Measurements from ENCODE around the gene CKS1B.
A peak's percentile ranks its signal among the peaks of the same experiment; 100 is the strongest.

The CKS1B gene

DNA sequence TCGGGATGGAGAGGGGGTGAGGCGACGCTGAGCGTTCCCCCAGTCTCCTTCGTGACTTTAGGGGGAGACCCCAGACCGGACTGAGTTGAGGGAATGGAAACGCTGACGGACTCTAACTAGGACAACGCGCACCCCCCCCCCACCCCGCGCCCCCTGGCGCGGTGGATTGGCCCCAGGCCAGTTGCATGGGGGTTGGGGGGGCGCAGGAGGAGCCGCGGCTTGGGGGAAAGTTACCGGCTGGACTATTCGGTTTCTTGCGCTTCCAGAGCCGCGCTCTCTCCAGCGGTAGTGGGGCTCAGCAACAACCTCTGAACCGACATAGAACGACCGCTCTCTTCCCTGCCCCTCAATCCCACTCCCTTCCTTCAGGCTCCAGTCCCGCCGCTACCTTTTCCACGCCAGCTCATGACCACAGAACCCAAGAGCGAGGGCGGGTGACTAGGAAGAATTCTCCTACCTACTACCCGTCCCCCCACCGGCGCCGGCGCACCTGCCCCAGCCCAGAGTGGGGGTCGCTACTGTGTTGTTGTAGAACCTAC, 28.8 kb downstream of the CKS1B start:
- DNase-seq, result no peak

GRCh38 chr1:155003766-155004351, 29.4 kb downstream of the CKS1B start:
- DNase-seq, result no peak

DNA sequence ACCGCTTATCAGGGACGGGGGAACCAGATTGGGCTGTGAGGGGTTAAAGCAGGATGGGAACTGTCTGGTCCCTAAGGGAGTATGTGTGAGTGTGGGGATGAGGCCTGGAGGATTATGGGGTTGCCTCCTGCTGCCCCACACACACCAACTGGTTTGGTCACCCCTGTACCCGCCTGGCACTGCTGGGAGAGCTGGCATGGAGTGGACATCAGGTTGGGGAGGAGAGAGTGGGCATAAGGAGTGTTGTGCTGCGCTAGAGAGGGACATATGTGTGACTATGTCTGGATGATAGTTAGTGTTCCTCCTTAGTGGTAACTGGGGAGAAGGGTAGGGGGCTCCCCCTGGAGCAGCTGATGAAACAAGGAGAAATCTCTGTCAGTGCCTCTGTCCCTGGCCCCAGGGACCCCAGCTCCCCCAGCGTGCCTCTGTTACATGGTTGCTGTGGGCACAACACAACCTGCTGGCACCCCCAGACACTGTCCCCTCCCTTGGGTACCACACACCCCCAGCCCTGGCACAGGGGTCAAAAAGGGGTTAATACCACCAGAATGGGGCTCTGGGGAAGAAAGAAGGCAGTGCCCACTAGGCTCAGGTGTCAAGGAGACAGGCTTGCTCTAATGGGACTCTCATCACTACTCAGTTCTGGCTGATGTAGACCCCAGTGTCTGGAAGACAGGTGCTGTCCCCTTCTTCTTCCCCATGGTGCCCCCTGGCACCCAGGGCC, 30.0 kb downstream of the CKS1B start:
- no peak for DNase-seq

DNA sequence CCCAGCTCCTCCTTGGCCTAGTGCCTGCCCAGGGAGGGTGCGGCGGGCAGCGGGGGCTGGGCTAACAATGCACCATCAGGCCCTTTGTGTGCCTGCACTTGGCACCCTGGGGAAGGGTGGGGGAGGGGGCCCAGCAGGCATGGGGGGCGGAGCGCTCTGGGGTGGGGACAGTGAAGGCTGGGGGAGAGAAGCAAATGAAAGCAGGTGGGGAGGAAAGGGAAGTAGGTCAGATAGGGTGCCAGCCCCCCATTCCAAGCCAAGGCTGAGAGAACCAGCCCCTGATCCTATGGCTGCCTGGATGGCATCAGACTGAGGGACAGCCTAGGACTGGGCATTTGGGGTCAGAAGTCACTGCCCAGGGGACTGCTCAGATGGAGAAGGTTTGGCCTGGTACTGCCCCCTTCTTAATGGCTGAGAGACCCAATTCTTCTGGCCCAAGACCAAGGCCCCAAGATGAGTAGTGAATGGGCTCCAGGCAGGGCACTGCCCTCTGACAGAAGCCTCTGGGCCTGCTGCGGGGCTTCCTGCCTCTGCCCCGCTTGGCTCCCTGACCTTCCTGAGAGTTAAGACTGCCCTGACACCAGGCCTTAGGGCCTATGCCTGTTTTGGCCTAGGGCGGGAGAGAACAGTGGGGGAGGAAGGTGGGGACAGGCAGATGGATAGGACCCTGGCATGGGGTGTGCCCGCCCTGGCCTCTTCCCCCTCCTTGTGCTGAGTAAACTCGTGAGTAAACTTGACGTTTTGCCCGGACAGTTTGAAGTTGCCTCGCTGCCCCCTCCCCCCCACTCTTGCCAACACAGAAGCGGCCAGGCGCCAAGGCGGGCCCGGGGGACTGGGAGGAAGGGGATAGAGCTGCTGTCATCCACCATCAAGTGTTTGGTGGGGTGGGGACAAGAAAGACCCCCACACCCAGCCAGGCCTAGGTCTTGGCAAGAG, 30.9 kb downstream of the CKS1B start:
- DNase-seq, result no peak

- DNase-seq, result peak; percentile 20
These were observed 32.2 kb downstream of the CKS1B start for GRCh38 chr1:155006601-155007101.

DNA sequence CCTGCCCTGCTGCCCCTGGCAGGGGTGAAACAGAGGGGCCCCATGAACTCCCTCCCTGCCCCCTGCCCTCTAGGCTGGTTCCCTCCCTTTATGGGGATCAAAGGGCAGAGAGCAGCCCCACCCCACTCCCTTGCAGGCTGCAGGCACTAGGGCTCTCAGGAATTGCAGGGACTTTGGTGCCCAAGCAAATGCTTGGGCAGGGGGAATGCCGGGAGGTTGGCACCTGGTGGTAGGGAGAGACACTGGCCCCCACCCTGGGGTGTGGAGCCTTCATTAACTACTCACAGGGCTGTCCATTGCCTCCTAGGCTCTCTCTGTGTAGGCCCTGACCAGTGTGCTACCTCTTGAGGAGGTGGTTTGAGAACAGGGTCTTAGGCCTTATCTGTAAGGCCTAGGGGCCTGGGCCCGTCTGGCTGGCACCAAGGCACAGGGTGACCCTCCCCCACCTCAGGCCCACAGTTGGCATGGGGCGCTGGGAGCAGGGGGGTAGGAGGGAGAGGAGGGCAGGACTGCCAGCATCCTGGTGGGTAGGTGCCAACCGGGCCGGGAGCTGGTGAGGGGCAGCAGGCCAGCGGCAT, 32.9 kb downstream of the CKS1B start:
- no peak for DNase-seq

DNA sequence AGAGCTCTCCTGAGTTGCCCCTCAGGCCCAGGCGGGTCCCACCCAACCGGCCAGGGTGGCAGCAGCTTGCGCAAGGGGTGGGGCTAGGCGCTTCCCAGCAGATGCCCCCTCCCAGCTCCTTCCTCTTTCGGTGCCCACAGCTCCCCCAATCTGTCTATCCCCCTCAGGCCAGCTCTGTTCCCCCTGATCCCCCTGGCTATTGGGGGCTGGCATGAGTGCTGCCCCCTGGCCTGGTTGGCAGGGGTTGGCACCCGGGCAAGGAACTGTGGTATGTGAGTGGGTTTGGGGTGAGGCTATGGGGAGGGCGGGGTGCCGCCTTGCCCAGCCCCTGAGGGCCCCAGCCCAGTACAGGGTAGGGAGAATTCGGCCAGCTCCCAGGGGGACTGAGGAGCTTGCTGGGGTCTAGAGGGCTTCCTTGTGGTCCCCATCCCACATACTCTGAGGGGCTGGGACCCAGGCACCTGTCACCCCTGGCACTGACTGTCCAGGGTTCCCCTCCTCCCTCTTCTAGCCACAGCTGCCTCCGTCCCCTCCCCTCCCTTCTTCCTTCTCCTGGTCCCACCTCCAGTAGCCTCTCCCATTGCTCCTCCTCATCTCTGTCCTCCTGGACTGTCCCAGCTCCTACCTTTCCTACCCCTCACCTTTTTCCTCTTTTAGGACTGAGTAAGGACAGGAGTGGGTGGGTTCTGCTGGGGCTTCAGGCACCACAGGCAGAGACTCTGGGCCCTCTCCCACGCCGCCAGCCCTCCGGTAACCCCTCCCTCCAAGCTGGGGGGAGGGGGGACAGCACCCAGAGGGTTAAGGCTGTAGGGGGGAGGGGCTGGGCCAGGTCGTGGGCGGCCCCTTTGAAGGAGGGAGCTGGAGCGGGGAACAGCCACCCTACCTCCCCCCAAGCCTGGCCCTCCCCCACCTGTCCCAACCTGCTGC, 33.8 kb downstream of the CKS1B start:
- DNase-seq, result no peak

GRCh38 chr1:155009221-155009711, 34.8 kb downstream of the CKS1B start:
- no peak for DNase-seq

- no peak for DNase-seq
These were observed 35.3 kb downstream of the CKS1B start for GRCh38 chr1:155009742-155010141.

- DNase-seq, result no peak
These were observed 35.9 kb downstream of the CKS1B start for GRCh38 chr1:155010211-155010918.

- no peak for DNase-seq
These were observed 36.5 kb downstream of the CKS1B start for GRCh38 chr1:155011004-155011416.

DNA sequence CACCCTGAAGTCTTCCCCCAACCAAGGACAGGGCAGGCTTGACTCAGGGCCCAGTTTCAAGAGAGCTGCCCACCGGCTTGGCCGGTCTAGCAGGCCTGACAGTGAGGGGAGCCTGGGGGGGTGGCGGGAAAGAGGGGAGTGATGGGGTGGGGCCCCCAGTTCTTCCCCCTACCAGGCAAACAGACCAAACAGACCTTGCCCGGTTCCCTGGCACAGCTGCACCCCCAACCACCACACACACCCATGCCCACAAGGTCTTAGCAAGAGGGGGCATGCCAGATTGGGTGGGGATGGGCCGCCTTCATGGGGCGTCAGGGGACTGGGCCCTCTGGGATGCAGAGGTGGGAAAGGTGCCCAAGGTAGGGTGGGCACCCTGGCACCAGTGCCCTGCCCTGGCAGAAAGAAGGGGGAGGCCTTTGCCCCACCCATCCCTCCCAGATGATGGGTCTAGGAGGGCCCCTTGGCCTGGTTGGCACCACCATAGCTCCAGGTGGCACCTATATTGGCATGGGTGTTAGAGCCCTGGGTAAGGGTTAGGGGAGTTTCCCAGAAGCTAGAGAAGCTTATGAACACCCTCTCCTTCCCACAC, 37.0 kb downstream of the CKS1B start:
- DNase-seq, result no peak

DNA sequence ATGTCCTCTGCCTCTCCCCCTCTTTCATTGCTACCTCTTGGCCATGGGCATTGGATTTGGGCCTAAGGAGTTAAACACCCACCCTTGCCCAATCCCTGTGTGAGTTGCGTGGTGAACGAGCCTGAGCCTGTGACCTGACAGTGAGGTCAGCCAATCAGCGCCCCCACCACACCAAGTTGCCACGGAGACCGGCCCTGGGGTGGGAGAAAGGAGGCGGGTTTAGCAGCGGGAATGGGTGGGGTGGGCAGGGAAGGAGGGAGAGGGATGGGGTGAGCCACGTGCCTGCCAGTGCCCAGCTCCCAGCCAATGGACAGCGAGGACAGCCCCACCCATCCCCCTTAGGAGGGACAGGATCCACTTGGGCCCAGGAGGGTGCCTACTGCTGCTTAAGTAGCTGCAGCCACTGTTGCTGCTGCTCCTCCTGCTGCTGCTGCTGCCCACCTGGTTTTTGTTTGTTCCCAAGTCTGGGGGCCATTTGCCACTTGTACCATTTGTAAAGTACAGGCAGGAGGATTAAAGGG, 37.6 kb downstream of the CKS1B start:
- peak; percentile 85 for DNase-seq

- no peak for DNase-seq
These were observed 38.5 kb downstream of the CKS1B start for GRCh38 chr1:155012776-155013602.

DNA sequence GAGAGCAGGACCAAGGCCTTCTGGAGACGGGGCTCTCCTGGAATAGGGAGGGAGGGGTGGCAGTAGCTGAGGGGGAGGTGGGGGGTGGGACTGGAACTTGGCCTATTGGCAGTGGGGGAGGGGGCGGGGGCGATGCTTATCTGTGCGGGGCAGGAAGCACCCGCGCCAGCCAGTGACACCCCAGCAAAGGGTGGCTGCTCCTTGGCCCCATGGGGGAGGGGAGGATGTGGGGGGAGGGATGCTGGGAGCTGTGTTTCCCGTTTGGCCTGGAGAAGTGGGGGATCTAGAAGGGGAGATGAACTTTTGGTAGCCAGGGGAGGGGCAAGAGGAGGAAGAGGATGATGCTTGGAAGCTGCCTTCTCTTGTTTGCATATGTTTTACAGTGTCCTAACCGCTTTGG, 39.2 kb downstream of the CKS1B start:
- no peak for DNase-seq

GRCh38 chr1:155014709-155015508, 40.4 kb downstream of the CKS1B start:
- no peak for DNase-seq

- DNase-seq, result no peak
These were observed 41.2 kb downstream of the CKS1B start for GRCh38 chr1:155015527-155016230.
